Heart right ventricle (tissue), 16 donors: ENCODE results near the gene PANX2. TPM values are rescaled to one million over a fixed set of nuclear protein-coding genes. Genes with fewer than 3 reads are reported as not detected.

ENCODE experiments used
- ATAC-seq, 8 donors: fragments of 200-7000 bp; cut with Tn5 transposase; one replicate each; pipeline ENCODE4 v1.9.1; 2020; ENCODE audit warnings: mild to moderate bottlenecking in 8 of 8, moderate library complexity in 8 of 8, moderate number of reproducible peaks in 1 of 8
- DNase-seq, 2 donors: peaks; one replicate each; pipeline ENCODE4 v3.0.0-alpha.2; 2020
- H3K27ac ChIP-seq, 10 donors: fragments of 200-600 bp; sonication (generic) in 2 of 10; one replicate each; pipeline versions ENCODE4 v1.5.0 to v1.8.0; 2020 to 2022; ENCODE audit warnings: mild to moderate bottlenecking in 3 of 10
- H3K27me3 ChIP-seq, 7 donors: fragments of 200-600 bp; one replicate each; pipeline ENCODE4 v1.8.0; 2021 to 2022; ENCODE audit warnings: mild to moderate bottlenecking in 2 of 7
- H3K36me3 ChIP-seq, 9 donors: fragments of 200-600 bp; sonication (generic) in 1 of 9; one replicate each; pipeline versions ENCODE4 v1.5.0 to v1.8.0; 2020 to 2022; ENCODE audit warnings: mild to moderate bottlenecking in 2 of 9
- H3K4me1 ChIP-seq, 9 donors: fragments of 200-600 bp; sonication (generic) in 1 of 9; one replicate each; pipeline versions ENCODE4 v1.5.0 to v1.8.0; 2020 to 2022; ENCODE audit warnings: mild to moderate bottlenecking in 4 of 9
- H3K4me3 ChIP-seq, 10 donors: fragments of 200-600 bp; sonication (generic) in 2 of 10; one replicate each; pipeline versions ENCODE4 v1.5.0 to v1.8.0; 2020 to 2022; ENCODE audit warnings: mild to moderate bottlenecking in 7 of 10, moderate library complexity in 2 of 10
- H3K9me3 ChIP-seq, 11 donors: fragments of 200-600 bp in 10 of 11; sonication (generic) in 2 of 11; one replicate each; pipeline versions ENCODE4 v1.5.0 to v1.8.0; 2013 to 2022; ENCODE audit warnings: mild to moderate bottlenecking in 2 of 11, control low read depth in 1 of 11, moderate library complexity in 1 of 11
- CTCF ChIP-seq, 9 donors: fragments of 200-600 bp; sonication (generic) in 2 of 9; IDR thresholded peaks; one replicate each; pipeline versions ENCODE4 v1.5.0 to v1.8.0; 2021 to 2022; ENCODE audit warnings: antibody characterized with exemption in 9 of 9, mild to moderate bottlenecking in 5 of 9, moderate library complexity in 1 of 9
- WGBS, 2 donors: extraction: QIAGEN DNeasy Blood & Tissue Kit; methylation state at CpG; one replicate each; pipeline ENCODE4 v1.1.7; 2013; ENCODE audit warnings: inconsistent platforms in 1 of 2; 5-methylcytosine and 5-hydroxymethylcytosine counted together
- intact Hi-C, 10 donors: fragments of 100-400 bp; cut with DNase I; formaldehyde crosslinking; loops; one replicate each; pipeline versions ENCODE4 v1.11.1 to v1.14.2; 2022
- polyA plus RNA-seq, 2 donors: library from polyadenylated mRNA; stranded (reverse); fragments of 200-250 nt; gene quantifications; one replicate each; pipeline ENCODE4 v1.2.3, GENCODE V29; 2013
- total RNA-seq, 10 donors: library from RNA; stranded (reverse); fragmentation: NEBNext Ultra II Directional in 3 of 10; extraction: Animal tissue kit (Norgen Biotek cat#: 25700) in 3 of 10; gene quantifications; one replicate each; pipeline versions ENCODE4 v1.2.1 to v1.2.4, GENCODE V29; 2021 to 2023
- donor health status: Arrhythmogenic right ventricular cardiomyopathy.
- donor health status: ischemic (EF 13 %, LVEDD 7.1; RV severe dilation, severe dysfunction).
- donor health status: healthy with polysubstance abuse.
- donor health status: DM: no; HTN: yes; CAD: no.
- donor health status: DM: no; HTN: no; CAD: no.
- donor health status: ischemic (EF 25% LVEDD 6.9; RV normal size, moderate dysfunction).
- donor health status: ischemic (EF 25% LVEDD 5.7; RV mildly dilated, moderate dysfunction).
- donor health status: healthy.
- donor health status: DM: yes; HTN: yes; CAD: no.
- donor health status: Ischemic cardiomyopathy.
- donor health status: ischemic (EF 35%, LVEDD 5.7; RV mildly dilated, moderate dysfunction).
- donor health status: nonischemic (EF 11% LVEDD 7.7; RV severe dilation, severe dysfunction).
- donor health status: DM: yes; HTN: yes; CAD: no.
- donor health status: PGD.
- donor health status: ischemic (EF 29% LVEDD 5.4; RV normal size, mild dysfunction).
- donor health status: nonischemic (EF 23%, LVEDD 6.1; RV moderate dilation, normal function).

The PANX2 gene
- total and polyA plus RNA-seq, 12 donors = 0.07 to 0.61 (median 0.21) TPM; not detected in 3

GRCh38 chr22:50189849-50190181 is 19.3 kb downstream of the PANX2 start:
- intact Hi-C loops = loop anchor here in 1 of 10 donors (10.0 kb wide), 1 partner anchor 265 kb away; no protein-coding TSS in a partner anchor
- H3K27me3 ChIP-seq = no peaks in the 10 kb centered on the region
- peak overlapping the region in 8 of 10 donors; percentile 27 to 63 (median 54) for H3K4me3 ChIP-seq
- no peaks in the 10 kb centered on the region for H3K9me3 ChIP-seq
- peaks cover 10 to 72% (median 49%) of the 10 kb centered on the region in 9 donors for H3K4me1 ChIP-seq
- 16 to 21% methylated on average over 4 of the region's 4 CpGs for WGBS, 2 donors
- H3K27ac ChIP-seq = peak overlapping the region in 9 of 10 donors; percentile 64 to 97 (median 80)
- no peak for TF ChIP-seq CTCF (IDR thresholded peaks at IDR 0.05)
- ATAC-seq (peak; percentile 2 to 43 (median 29)), DNase-seq (peak in 1 of 2 donors; percentile 21)
- H3K36me3 ChIP-seq = peaks cover 0 to 26% (median 0%) of the 10 kb centered on the region in 9 donors

GRCh38 chr22:50190182-50190940 is 19.8 kb downstream of the PANX2 start:
- intact Hi-C loops = loop anchor here in 1 of 10 donors (10.0 kb wide), 1 partner anchor 266 kb away; no protein-coding TSS in a partner anchor
- DNase-seq (peak; percentile 77 to 85), ATAC-seq (peak; percentile 31 to 77 (median 72))
- peak overlapping the region in 9 of 10 donors; percentile 27 to 63 (median 54) for H3K4me3 ChIP-seq
- peak in 7 of 9 donors; percentile 21 to 65 (median 56) for TF ChIP-seq CTCF (IDR thresholded peaks at IDR 0.05)
- WGBS, 2 donors = 7% methylated on average over 40 to 43 of the region's 43 CpGs
- peaks cover 10 to 68% (median 44%) of the 10 kb centered on the region in 9 donors for H3K4me1 ChIP-seq
- H3K36me3 ChIP-seq = peaks cover 0 to 31% (median 0%) of the 10 kb centered on the region in 9 donors
- no peaks in the 10 kb centered on the region for H3K27me3 ChIP-seq
- peak overlapping the region; percentile 13 to 97 (median 79) for H3K27ac ChIP-seq
- H3K9me3 ChIP-seq = no peaks in the 10 kb centered on the region

- H3K27ac ChIP-seq = peak overlapping the region; percentile 13 to 97 (median 79)
- peaks cover 0 to 39% (median 0%) of the 10 kb centered on the region in 9 donors for H3K36me3 ChIP-seq
- intact Hi-C loops = loop anchor here in 1 of 10 donors (10.0 kb wide), 1 partner anchor 266 kb away; no protein-coding TSS in a partner anchor
- no peaks in the 10 kb centered on the region for H3K27me3 ChIP-seq
- 52 to 58% methylated on average over 18 of the region's 18 CpGs for WGBS, 2 donors
- peaks cover 10 to 67% (median 43%) of the 10 kb centered on the region in 9 donors for H3K4me1 ChIP-seq
- peak overlapping the region in 9 of 10 donors; percentile 27 to 63 (median 54) for H3K4me3 ChIP-seq
- DNase-seq = peak in 1 of 2 donors; percentile 33
- no peak for TF ChIP-seq CTCF (IDR thresholded peaks at IDR 0.05)
- no peaks in the 10 kb centered on the region for H3K9me3 ChIP-seq
- peak in 6 of 8 donors; percentile 1 to 33 (median 13) for ATAC-seq
These were observed 20.6 kb downstream of the PANX2 start for GRCh38 chr22:50190941-50191741.
